ENCODE measurements around the gene ARRDC5.

DNA sequence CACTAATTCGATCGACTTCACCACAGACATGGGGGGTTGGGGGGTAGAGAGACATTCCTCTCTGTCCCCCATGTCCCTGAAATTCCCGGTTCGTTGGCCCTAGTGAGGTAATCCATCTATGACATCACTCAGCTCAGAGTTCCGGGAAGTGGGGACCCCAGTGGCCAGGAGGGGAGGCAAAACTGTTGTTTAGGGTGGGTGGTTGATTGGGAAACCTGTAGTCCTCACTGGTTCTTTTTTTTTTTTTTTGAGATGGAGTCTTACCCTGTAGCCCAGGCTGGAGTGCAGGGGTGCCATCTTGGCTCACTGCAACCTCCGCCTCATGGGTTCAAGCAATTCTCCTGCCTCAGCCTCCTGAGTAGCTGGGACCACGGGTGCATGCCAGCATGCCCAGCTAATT, at the start of gene ARRDC5:
- no peak for TF ChIP-seq POLR2A (IDR thresholded peaks at IDR 0.05)
- TF ChIP-seq, protein P1, sequence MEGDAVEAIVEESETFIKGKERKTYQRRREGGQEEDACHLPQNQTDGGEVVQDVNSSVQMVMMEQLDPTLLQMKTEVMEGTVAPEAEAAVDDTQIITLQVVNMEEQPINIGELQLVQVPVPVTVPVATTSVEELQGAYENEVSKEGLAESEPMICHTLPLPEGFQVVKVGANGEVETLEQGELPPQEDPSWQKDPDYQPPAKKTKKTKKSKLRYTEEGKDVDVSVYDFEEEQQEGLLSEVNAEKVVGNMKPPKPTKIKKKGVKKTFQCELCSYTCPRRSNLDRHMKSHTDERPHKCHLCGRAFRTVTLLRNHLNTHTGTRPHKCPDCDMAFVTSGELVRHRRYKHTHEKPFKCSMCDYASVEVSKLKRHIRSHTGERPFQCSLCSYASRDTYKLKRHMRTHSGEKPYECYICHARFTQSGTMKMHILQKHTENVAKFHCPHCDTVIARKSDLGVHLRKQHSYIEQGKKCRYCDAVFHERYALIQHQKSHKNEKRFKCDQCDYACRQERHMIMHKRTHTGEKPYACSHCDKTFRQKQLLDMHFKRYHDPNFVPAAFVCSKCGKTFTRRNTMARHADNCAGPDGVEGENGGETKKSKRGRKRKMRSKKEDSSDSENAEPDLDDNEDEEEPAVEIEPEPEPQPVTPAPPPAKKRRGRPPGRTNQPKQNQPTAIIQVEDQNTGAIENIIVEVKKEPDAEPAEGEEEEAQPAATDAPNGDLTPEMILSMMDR (IDR thresholded peaks at IDR 0.05): no peak

Measured in body of pancreas (tissue), 4 donors.